GM21717 (cell line): ENCODE results near the gene NKX6-2.

Experiments
- ATAC-seq: cut with Tn5 transposase; IDR thresholded peaks from one replicate; pipeline ENCODE4 v1.9.1; 2021; ENCODE audit warnings: mild to moderate bottlenecking, moderate library complexity; ENCODE audit not compliant: unreplicated experiment

NKX6-2 gene

GRCh38 chr10:132762267-132762666 lies 23.7 kb downstream of the NKX6-2 start:
- ATAC-seq, result no peak

GRCh38 chr10:132761395-132762060 lies 24.4 kb downstream of the NKX6-2 start:
- no peak for ATAC-seq

GRCh38 chr10:132758865-132759264 lies 27.1 kb downstream of the NKX6-2 start:
- no peak for ATAC-seq

GRCh38 chr10:132757171-132757570 lies 28.8 kb downstream of the NKX6-2 start:
- no peak for ATAC-seq

- no peak for ATAC-seq
These were observed 29.4 kb downstream of the NKX6-2 start for GRCh38 chr10:132756591-132756990.

GRCh38 chr10:132755166-132755711 lies 30.7 kb downstream of the NKX6-2 start:
- ATAC-seq, result no peak

GRCh38 chr10:132754071-132754470 lies 31.9 kb downstream of the NKX6-2 start:
- ATAC-seq, result no peak

- no peak for ATAC-seq
These were observed 32.4 kb downstream of the NKX6-2 start for GRCh38 chr10:132753596-132753995.

- no peak for ATAC-seq
These were observed 33.0 kb downstream of the NKX6-2 start for GRCh38 chr10:132752961-132753360.

GRCh38 chr10:132752378-132752777 lies 33.6 kb downstream of the NKX6-2 start:
- no peak for ATAC-seq

GRCh38 chr10:132750936-132751335 lies 35.0 kb downstream of the NKX6-2 start:
- no peak for ATAC-seq

- ATAC-seq, result no peak
These were observed 36.6 kb downstream of the NKX6-2 start for GRCh38 chr10:132749371-132749795.

- no peak for ATAC-seq
These were observed 37.2 kb downstream of the NKX6-2 start for GRCh38 chr10:132748545-132749370.

- no peak for ATAC-seq
These were observed 37.8 kb downstream of the NKX6-2 start for GRCh38 chr10:132748135-132748534.

GRCh38 chr10:132746801-132747625 lies 38.9 kb downstream of the NKX6-2 start:
- no peak for ATAC-seq

- no peak for ATAC-seq
These were observed 39.6 kb downstream of the NKX6-2 start for GRCh38 chr10:132746386-132746785.

- ATAC-seq, result no peak
These were observed 40.0 kb downstream of the NKX6-2 start for GRCh38 chr10:132745971-132746370.

- no peak for ATAC-seq
These were observed 40.4 kb downstream of the NKX6-2 start for GRCh38 chr10:132745511-132745910.

- no peak for ATAC-seq
These were observed 41.1 kb downstream of the NKX6-2 start for GRCh38 chr10:132744839-132745238.

- ATAC-seq, result no peak
These were observed 41.9 kb downstream of the NKX6-2 start for GRCh38 chr10:132743925-132744490.
